Measurements from ENCODE around the gene RPH3AL.

DNA sequence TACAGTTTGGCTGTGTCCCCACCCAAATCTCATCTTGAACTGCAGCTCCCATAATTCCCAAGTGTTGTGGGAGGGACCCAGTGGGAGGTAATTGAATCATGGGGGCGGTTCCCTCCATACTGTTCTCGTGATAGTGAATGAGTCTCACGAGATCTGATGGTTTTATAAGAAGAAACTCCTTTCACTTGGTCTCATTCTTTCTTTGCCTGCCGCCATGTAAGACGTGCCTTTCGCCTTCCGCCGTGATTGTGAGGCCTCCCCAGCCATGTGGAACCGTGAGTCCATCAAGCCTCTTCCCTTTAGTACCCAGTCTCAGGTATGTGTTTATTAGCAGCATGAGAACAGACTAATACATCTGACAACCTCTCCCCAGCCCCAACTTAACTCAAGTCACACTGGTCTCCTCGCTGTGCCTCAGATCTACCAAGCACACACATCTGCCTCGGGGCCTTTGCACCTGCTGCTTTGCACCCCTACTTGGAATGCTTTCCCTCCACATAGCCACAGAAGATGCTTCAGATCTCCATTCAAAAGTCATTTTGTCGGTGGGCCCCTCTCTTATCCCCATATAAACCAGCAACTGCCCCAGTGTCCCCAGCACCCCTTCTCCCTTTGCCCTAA, 74.4 kb downstream of the RPH3AL start:
- TF ChIP-seq CTCF (IDR thresholded peaks at IDR 0.05): no peak
- TF ChIP-seq POLR2A (IDR thresholded peaks at IDR 0.05): no peak

All from prostate gland (tissue), 2 donors.